ENCODE results near the gene WDR75. TPM values are rescaled to one million over a fixed set of nuclear protein-coding genes. Genes with fewer than 3 reads are reported as not detected.

Gene WDR75
- total RNA-seq, 2 experiments from 2014 or later: 55.7 to 79.6 TPM

GRCh38 chr2:189481071-189481470 is 39.8 kb downstream of the WDR75 start:
- peaks cover 19% of the 10 kb centered on the region for H3K36me3 ChIP-seq (ENCODE audit: insufficient read depth, low read length)
- no peaks in the 10 kb centered on the region for H4K20me1 ChIP-seq (ENCODE audit: insufficient read depth, low read length)
- ChIA-PET CTCF (ENCODE audit: unreplicated experiment) (no interaction called here), POLR2A (interaction anchor here (0.9 kb wide), 1 partner anchor 243 kb away, joined by 3 read pairs; no protein-coding TSS in a partner anchor)
- no peaks in the 10 kb centered on the region for H3K9me3 ChIP-seq (ENCODE audit: low read length)
- no peak for TF ChIP-seq CTCF (conservative IDR thresholded peaks at IDR 0.05; ENCODE audit: low read length)
- no peak for TF ChIP-seq EZH2phosphoT487 (IDR thresholded peaks at IDR 0.05; ENCODE audit: borderline replicate concordance, low read depth, low read length)
- H3K27ac ChIP-seq (ENCODE audit: low read depth, low read length, poor library complexity, severe bottlenecking): no peak overlapping the region
- H3K4me1 ChIP-seq (ENCODE audit: insufficient read depth, low read length, poor library complexity, severe bottlenecking): no peaks in the 10 kb centered on the region
- no peaks in the 10 kb centered on the region for H3K79me2 ChIP-seq (ENCODE audit: insufficient read depth, low read depth, low read length)
- no peak overlapping the region for H3K4me2 ChIP-seq (ENCODE audit: low read length)
- DNase-seq (ENCODE audit: low spot score): no peak
- H2AFZ ChIP-seq (ENCODE audit: low read length): no peak overlapping the region
- intact Hi-C loops (cut with micrococcal nuclease; ENCODE audit: unreplicated experiment): no loop called here
- BruUV-seq (replicated peaks): no TSS peak
- no peaks in the 10 kb centered on the region for H3K9me2 ChIP-seq (ENCODE audit: insufficient read depth, low read length)
- no peak overlapping the region for H3K4me3 ChIP-seq (ENCODE audit: low read depth, low read length, poor library complexity, severe bottlenecking)

GRCh38 chr2:189483571-189483970 is 42.3 kb downstream of the WDR75 start:
- H4K20me1 ChIP-seq (ENCODE audit: insufficient read depth, low read length): no peaks in the 10 kb centered on the region
- no peak overlapping the region for H3K4me2 ChIP-seq (ENCODE audit: low read length)
- H3K4me3 ChIP-seq (ENCODE audit: low read depth, low read length, poor library complexity, severe bottlenecking): no peak overlapping the region
- CTCF ChIA-PET (ENCODE audit: unreplicated experiment): no interaction called here
- H2AFZ ChIP-seq (ENCODE audit: low read length): no peak overlapping the region
- no peaks in the 10 kb centered on the region for H3K9me3 ChIP-seq (ENCODE audit: low read length)
- TF ChIP-seq EZH2phosphoT487 (IDR thresholded peaks at IDR 0.05; ENCODE audit: borderline replicate concordance, low read depth, low read length) (no peak), CTCF (conservative IDR thresholded peaks at IDR 0.05; ENCODE audit: low read length) (no peak)
- H3K79me2 ChIP-seq (ENCODE audit: insufficient read depth, low read depth, low read length): no peaks in the 10 kb centered on the region
- H3K27ac ChIP-seq (ENCODE audit: low read depth, low read length, poor library complexity, severe bottlenecking): no peak overlapping the region
- POLR2A ChIA-PET: no interaction called here
- intact Hi-C loops (cut with micrococcal nuclease; ENCODE audit: unreplicated experiment): no loop called here
- BruUV-seq (replicated peaks): no TSS peak
- no peak for DNase-seq (ENCODE audit: low spot score)
- H3K36me3 ChIP-seq (ENCODE audit: insufficient read depth, low read length): no peaks in the 10 kb centered on the region
- H3K4me1 ChIP-seq (ENCODE audit: insufficient read depth, low read length, poor library complexity, severe bottlenecking): no peaks in the 10 kb centered on the region
- H3K9me2 ChIP-seq (ENCODE audit: insufficient read depth, low read length): no peaks in the 10 kb centered on the region

DNA sequence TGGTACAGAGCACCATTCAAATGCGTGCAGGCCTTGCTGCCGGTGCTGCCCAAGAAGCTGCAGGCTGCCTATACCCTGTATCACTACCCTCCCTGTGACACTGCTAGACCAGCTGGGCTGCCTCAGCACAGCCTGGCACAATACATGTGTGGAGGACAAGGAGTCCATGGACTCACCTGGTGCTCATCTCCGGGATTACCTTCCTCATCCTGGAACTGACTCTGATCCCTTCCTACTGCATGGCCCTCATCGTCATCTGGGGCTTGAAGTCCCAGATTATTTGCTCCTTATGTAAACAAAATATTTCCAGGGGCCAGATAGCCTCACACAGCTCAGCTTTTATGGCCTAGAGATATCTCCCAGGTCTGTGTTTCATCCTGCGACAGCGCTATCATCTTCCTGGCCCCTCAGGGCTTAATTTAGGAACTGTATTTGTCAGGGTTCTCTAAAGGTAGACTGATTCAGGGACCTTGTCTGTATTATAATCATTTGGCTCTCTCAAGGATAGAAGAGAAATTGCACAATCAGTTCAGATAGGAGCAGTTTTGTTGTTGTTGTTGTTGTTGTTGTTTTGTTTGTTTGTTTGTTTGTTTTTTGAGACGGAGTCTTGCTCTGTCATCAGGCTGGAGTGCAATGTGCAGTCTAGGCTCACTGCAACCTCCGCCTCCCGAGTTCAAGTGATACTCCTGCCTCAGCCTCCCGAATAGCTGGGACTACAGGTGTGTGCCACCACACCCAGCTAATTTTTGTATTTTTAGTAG is 42.9 kb downstream of the WDR75 start:
- no peak overlapping the region for H3K27ac ChIP-seq (ENCODE audit: low read depth, low read length, poor library complexity, severe bottlenecking)
- H3K9me2 ChIP-seq (ENCODE audit: insufficient read depth, low read length): no peaks in the 10 kb centered on the region
- TF ChIP-seq EZH2phosphoT487 (IDR thresholded peaks at IDR 0.05; ENCODE audit: borderline replicate concordance, low read depth, low read length) (no peak), CTCF (conservative IDR thresholded peaks at IDR 0.05; ENCODE audit: low read length) (no peak)
- intact Hi-C loops (cut with micrococcal nuclease; ENCODE audit: unreplicated experiment): no loop called here
- DNase-seq (ENCODE audit: low spot score): no peak
- no peaks in the 10 kb centered on the region for H4K20me1 ChIP-seq (ENCODE audit: insufficient read depth, low read length)
- H2AFZ ChIP-seq (ENCODE audit: low read length): no peak overlapping the region
- POLR2A ChIA-PET: no interaction called here
- no peak overlapping the region for H3K4me3 ChIP-seq (ENCODE audit: low read depth, low read length, poor library complexity, severe bottlenecking)
- no peak overlapping the region for H3K4me2 ChIP-seq (ENCODE audit: low read length)
- H3K9me3 ChIP-seq (ENCODE audit: low read length): no peaks in the 10 kb centered on the region
- H3K4me1 ChIP-seq (ENCODE audit: insufficient read depth, low read length, poor library complexity, severe bottlenecking): no peaks in the 10 kb centered on the region
- BruUV-seq (replicated peaks): no TSS peak
- H3K36me3 ChIP-seq (ENCODE audit: insufficient read depth, low read length): no peaks in the 10 kb centered on the region
- no peaks in the 10 kb centered on the region for H3K79me2 ChIP-seq (ENCODE audit: insufficient read depth, low read depth, low read length)
- CTCF ChIA-PET (ENCODE audit: unreplicated experiment): no interaction called here

All from OCI-LY7 (cell line).